GM03348 (cell line): ENCODE results near the gene RABL2B.
A peak's percentile ranks its signal among the peaks of the same experiment; 100 is the strongest.

Experiments
- DNase-seq: peaks from one replicate; pipeline ENCODE4 v3.0.0; 2012; ENCODE audit warnings: low spot score

The RABL2B gene

DNA sequence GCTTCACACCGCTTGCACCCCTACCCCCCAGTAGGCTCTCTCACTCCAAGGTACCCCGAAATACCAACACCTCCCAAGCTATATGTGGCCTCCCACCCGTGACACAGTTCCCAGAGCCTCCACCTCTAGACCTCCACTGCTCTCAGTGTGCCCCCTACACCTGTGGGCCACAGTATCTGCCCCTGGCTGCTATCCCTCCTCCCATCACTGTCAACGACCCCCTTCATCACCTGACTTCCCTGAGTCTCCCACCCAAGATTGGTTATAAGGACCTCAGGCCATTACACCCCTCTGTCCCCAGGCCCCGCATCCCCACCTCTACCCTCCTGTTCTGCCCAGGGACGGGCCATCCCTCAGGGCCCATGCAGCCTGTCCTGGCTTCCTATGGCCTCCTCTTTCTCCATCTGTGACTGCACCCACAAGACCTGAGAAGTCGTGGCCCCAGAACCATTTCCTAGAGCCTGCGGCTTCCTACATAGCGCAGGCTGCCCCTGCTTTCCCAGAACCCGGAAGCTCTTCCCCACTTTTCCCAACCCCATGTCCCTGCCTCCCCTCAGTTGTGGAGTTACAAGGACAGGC lies 44.7 kb downstream of the RABL2B start:
- no peak for DNase-seq

DNA sequence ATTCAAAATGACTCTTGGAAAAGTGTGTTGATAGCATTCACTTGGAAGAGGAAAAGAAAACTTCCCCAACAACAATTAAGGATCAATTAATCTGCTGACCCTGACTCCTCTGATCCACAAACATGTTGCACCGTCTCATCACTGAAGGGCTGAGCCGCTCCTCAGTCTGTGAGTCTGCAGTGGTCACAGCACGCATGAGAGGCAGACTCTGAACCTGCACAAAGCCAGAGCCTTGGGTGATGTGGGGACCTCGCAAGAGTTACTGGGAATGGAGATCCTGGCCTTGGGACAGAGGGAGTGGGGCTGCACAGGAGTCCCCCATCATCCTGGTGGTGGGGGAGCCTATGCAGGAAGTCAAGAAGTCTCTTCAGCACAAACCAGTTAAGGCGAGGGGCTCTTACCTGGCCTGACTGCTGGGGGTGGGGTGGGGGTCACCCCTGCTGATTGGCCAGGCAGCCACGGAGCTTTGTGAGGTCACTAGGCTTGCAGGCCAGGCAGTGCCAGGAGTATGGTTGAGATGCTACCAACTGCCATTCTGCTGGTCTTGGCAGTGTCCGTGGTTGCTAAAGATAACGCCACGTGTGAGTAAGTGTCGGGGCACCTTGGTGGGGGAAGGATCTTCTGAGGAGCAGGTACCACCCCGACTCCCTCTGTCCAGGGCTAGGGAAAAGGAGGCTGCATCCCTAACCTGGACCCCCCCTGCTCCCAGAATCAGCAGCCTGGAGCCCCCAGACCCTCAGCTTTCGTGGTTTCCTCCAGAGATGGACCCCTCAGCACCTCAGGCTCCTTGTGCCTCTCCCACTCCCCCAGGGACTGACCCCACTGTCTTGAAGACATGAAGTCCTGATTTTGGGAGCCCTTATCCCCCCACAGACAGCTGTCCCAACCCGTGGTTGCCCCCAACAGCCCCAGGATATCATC lies 45.4 kb downstream of the RABL2B start, which contains the start of gene ACR:
TSS of gene ACR (plus strand) at position 477 of the 921 bp plus-strand sequence. CDS start at position 509, 32 bp downstream.
- no peak for DNase-seq

DNA sequence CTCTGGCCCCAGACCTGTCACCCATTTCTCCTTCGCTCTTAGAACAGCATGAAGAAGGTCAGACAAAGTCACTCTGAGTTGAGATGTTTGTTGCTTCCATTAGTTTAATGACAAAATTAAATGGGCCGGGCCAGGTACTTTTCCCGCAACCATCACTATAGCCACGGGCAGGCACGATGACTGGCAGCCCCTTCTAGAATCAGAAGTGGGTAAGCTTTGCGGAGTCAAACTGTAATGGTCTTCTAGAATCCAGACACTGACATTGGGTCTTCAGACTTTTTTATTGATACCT lies 47.8 kb downstream of the RABL2B start:
- DNase-seq = no peak

DNA sequence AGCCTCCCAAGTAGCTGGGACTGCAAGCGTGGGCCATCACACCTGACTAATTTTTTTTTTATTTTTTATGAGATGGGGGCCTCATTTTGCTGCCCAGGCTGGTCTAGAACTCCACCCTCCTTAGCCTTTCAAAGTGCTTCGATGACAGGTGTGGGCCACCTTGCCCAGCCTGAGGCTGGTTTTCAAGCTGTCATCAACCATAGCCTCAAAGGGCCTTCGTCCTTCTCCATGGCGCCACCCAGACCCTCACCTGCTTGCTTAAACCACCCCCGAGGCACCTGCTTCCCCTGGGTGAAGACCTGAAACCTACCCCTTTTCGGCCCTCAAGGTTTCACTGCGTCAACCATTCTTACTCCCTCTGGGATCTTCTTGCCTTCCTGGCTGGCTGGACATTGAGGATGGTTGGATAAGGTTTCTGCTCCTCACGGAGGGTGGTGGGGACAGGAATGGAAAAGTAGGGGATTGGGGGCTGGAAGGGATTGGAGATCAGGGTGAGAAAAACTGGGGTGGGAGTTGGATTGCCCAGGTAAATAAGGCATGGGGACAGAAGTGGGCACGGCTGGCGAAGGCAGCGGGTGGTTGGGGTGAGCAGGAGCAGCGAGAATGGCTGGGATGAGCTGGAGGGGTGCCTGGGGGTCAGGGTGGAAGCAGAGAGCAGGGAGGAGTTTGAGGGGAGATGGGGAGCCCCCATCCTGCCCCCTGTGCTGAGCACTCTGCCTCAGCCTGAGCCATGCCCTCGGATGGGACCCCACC lies 48.3 kb downstream of the RABL2B start:
- no peak for DNase-seq

DNA sequence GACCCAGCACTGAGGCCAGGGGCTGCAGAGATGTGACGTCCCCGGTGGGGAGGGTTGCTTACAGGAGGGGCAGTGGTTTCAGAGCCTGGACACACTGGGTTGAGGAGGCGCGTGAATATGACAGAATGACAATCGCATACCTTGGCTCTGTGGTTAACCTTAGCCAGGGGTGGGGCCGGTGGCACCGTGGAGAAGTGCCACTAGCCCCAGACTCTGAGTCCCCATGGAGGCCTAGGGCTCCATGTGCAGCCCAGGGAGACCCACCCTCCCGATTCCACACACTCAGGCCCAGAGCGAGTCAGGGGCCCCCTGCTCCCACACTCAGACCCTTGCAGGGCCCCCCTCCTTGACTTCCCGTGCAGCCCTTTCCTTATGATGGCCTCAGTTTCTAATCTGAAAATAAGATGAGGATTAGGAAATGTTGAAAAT lies 49.1 kb downstream of the RABL2B start:
- DNase-seq = no peak

DNA sequence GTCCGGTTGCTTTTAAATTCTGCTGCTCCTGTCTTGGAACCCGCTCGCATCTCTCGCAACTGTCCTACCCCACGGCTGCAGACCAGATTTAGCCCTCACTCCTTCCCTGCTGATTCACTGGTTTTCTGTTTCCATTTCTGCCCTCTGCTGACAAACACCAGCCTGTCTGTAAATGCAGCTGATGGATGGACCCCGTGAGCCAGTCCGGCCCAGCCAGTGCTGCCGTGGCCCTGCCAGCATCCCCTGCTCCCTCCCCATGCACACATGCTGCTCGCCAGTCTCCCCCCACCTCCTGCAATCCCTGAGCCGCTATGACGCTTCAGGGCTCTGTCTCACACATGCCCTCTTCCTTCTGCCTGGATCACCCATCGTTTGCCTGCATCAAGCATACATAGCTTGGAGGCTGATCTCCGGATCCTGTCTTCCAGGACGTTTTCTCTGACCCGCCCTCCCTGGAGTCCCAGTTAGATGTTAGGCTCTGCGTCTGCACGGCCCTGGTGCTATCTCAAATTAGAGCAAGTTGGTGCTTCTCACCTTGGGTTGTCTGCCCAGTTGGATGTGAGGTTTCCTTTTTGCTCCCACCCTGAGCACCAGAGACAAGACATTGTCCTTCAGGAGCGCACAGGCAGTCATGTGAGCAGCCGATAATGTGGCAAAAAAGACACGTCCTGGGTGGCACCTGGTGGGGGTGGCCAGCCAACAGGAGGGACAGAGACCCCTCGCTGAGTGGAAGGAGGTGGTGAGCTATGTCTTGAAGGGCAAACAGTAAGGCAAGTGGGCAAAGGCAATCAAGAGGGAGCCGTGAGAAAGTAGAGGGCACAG lies 49.7 kb downstream of the RABL2B start:
- DNase-seq = peak; percentile 69

DNA sequence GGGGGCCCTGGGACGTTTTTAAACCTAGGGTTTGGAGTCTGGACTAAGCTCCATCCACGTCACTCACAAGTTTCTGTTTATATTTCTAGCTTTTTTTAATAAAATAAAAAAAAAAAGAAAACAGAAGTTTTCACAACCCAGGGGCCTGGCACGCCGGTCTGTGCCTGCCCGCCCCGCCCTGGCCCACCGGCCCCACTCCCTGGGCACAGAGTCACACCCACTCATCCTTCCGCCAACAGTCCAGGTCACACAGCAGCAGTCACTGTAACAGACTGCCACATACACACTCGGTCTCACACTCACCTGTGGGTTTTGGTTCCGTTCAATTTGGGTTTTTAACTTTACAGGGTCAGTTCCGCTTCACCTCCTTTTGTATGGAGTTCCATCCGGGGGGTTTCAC lies 50.8 kb downstream of the RABL2B start:
- DNase-seq = no peak

DNA sequence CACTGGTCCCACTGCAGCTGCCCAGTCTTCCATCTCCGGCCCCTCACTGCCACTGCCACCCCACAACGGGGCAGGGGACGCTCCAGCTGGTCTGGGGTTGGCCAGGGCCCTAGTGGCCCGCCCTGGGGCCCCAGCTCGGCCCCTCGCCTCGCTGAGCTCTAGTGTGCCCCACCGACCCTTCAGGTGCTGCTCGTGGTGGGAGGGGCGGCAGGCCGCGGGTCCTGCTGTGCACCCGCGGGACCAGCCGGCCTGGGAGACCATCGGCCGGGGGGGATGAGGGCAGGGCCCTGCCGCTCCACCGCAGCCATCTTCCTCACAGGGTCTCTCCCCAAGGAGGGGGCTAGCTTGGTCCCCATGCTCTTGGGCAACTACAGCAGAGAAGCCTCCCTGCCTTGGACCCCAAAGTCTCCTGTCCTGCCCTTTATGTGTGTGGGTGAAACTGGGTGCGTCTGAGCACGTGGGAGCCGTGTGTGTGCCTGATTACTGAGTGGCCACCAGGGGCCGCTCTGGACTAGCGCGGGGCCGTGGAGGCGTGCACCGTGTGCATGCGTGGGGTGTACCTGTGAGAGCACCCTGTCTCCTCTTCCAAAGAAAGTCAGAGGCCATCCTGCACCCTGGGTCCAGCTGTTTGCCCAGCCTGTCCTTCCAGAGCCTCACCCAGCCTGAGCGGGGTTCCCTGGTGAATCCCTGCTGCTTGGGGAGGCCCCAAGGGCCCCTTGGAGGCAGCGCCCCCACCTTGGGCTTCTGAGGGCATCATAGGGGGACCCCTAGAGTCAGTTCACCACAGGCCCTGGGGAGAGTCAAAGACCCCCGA lies 51.4 kb downstream of the RABL2B start:
- DNase-seq = peak; percentile 91

DNA sequence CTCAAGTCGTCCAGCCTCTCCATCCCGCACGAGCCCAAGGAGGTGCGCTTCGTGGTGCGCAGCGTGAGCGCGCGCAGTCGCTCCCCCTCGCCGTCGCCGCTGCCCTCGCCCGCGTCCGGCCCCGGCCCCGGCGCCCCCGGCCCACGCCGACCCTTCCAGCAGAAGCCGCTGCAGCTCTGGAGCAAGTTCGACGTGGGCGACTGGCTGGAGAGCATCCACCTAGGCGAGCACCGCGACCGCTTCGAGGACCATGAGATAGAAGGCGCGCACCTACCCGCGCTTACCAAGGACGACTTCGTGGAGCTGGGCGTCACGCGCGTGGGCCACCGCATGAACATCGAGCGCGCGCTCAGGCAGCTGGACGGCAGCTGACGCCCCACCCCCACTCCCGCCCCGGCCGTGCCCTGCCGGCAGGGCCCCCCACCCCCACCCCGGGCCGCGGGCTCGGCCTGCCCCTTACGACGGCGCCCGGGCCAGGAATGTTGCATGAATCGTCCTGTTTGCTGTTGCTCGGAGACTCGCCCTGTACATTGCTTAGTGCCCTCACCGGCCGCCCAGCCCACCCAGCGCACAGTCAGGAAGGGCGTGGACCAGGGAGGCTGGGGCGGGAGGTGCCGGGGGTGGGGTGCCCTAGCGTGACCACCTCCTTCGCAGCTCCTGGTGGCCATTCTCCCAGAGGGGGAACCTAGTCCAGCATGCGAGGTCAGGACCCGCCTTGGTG lies 52.3 kb downstream of the RABL2B start:
- DNase-seq = no peak

DNA sequence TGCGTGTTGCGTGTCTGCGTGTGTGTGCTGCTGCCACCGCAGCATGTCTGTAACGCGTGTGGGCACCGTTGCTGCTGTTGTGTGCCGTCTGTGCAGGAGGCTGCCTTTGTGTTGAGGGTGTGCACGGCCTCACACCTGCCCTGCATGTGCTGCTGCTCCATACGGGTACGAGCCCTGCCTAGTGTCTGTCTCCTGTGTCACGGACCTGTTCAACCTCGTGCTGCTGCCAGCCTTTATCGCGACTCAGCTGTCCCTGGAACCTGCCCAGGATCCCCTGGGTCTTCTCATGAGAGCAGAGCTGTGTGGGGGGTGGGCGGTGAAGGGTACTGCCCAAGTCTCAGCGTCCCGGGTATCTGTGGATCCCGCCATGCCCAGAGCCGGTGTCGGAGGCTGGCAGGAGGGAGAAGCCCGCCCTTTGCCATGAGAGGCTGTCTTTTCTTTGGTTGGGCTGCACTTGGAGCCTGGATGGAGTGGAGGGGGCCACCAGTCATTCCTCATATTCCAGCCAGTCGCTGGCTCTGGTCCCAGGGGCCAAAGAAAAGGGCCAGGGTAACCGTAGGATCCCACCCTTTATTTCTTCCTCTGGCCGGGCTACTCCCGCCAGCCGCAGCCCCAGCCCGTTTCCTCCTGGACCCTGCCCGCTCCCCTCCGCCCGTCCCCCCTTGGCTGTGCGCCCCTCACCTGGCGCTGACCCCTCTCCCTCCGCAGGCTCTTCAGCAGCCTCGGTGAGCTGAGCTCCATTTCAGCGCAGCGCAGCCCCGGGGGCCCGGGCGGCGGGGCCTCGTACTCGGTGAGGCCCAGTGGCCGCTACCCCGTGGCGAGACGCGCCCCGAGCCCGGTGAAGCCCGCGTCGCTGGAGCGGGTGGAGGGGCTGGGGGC lies 53.2 kb downstream of the RABL2B start:
- no peak for DNase-seq

DNA sequence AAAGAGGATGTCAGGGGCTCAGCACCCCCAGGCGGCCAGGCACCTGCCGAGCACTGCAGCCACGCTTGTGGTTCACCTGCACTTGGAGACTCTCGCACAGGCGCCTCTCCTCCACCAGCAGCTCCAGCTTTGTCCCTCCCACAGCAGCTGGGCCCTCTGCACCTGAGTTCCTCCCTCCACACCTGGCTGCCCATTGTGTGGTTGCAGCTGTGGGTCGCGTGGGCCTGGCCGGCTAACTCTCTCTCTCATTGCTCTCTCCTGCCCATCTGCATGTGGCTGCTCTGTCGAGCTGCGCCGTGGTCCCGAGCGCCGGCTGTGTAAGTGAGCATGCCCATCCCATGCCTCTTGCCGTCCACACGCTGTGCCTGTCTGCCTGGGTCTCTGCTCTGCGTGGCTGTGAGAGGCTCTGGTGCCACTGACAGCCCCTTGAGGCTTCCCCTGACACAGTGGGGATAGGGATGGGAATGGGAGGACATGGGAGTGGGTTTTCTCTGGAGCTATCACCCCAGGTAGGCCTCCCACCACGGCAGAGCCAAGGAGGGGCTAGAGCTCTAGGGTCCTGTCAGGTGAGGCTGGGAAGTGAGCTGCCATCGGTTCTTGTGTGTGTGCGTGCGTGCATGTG lies 53.9 kb downstream of the RABL2B start:
- DNase-seq = no peak

DNA sequence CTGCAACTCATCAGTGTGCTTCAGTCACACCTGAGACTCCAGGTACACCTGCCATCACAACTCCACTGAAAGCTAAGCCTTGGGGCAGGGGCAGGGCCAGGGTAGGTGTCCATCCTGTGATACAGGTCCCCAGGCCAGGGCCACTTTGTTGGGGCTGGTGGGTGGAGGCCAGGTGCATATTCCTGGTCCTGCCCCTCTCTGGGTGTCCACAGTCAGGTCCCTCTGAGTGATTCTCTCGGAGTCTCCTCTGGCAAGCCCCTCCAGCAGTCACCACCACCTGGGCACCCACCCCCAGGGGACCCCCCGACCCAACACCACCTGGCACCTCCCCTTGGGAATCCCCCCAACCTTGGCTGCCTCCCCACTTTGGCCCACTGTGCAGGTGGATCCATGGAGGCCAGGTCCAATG lies 54.9 kb downstream of the RABL2B start:
- no peak for DNase-seq

DNA sequence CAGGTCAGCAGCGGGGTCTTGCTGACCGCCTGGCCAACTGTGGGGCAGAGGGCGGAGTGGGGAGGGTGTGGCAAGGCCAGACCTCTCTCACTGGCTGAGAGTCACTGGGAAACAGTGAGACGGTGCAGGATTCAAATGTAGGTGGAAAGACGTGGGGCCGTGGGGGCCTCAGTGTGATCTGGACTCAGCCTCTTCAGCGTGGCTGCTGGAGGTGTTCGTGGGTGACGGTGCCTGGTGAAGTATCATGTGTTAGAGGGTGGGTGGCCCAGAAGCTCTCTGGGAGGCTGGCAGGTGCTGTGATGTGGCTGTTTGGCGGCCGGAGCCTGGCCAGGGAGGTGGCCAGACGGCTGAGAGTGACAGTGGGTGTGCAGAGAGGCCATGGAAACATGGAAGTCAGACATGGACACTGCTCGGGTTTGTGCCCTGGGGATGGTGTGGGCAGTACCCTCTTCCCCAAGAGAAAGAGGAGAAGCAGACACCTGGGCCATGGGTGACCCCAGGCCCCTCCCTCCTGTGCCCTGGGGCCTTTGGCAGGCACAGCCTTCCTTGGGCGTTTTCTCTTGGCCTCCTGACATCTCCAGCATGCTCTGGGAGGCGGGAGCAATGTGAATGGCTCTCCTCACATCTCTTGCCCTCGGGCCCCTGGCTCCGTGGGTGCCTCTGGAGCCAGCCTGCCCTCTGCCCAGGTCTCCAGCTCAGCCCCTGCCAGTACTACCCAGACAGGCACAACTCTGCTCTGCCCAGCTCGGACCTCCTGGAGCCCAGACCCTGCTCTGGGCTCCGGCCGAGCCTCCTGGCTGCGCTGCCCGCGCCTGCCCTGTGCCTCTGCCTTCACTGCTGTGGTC lies 55.5 kb downstream of the RABL2B start:
- no peak for DNase-seq

DNA sequence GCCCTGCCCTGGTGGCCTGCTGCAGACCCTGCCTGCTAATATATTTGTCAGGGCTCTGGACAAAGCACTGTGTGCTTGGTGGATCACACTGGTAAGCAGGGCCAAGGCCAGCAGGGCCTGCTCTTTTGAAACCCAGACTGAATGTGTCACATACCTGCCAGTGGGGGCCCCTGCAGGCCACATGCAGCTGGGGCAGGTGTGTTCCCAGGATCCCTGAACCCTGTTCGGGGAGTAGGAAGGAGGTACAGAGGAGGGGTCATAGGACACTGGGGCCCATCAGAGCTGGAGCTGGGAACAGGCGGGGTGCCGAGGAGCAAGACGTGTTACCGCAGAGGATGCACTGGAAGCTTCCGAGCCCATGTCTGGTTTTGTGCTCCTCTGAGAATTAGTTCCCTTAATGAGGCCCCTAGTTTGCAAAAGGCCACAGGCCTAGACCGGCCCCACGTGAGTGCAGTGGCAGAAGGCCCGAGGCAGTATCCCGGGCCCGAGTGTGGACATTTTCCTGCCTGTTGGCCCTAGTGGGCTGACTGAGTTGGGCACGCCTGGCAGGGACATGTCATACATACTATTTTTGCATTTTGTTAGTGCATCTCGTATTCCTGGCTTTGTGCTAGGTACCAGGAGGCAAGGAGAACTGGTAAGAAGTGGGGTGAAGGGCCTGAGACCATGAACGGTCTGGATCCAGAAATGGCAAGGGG lies 56.6 kb downstream of the RABL2B start:
- no peak for DNase-seq

DNA sequence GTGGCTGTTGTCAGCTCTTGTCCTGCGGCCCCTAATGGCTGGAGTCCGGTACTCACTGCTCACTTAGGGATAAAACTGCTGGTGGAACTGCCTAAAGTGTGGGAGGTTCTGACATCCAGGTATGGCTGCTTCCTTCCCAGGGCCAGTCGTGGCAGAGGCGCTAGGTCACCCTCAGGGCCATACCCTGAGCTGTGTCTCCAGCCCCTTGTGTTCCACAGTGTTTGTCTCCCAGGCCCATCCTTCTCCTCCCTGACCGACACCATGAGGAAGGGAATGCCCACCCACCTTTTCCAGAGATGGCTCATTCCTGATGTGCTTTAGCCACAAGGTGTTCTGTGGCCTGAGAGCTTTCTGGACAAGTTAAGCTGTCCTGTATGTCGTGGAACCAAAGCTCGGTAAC lies 57.8 kb downstream of the RABL2B start:
- DNase-seq = no peak

DNA sequence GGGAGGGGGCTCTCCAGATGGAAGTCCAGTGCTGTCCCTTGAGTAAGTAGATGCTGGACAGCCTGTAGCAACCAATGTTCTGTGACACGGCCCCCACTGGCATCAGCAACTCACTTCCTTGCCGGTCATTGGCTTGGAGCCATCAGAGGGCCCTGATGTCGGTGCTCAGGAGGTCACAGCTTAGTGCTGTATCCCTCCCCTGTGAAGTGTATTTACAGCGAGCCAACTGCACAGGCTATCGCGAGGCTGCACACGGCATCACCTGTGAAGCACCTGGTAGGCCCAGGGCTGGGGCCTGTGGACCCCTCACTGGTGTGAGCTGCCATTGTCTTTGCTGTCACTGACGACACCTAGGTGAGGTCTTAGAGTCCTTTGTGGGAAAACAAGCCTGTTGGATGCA lies 58.8 kb downstream of the RABL2B start:
- no peak for DNase-seq

DNA sequence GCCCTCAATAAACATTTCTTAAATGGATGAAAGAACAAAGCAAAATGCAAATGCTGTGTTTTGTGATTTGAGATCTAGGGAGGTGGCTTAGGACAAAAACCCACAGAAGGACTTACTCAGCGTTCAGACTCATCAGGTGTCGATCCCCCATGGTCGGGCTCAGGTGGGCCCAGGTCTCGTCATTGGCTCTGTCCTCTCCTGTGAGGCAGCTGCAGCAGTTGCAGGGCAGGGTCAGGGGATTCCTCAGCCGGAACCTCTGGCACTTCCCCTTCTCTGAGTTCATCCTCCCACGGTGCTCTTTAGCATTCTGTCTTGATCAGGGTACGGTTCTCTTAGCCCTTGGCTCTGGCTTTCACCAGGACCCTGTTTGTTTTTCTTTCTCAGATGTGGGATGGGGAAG lies 59.4 kb downstream of the RABL2B start:
- DNase-seq = no peak
